Kidney epithelial cell (primary cell): ENCODE results near the gene GGA1. TPM values are rescaled to one million over a fixed set of nuclear protein-coding genes. Genes with fewer than 3 reads are reported as not detected.
A peak's percentile ranks its signal among the peaks of the same experiment; 100 is the strongest.

ENCODE experiments used
- DNase-seq: peaks from one replicate; pipeline ENCODE4 v3.0.0-alpha.2; 2010; ENCODE audit warnings: low read depth
- H3K27me3 ChIP-seq: 2 replicates; pipeline ENCODE4 v1.6.0; 2011; ENCODE audit warnings: low read length; ENCODE audit not compliant: control insufficient read depth, insufficient read depth
- H3K36me3 ChIP-seq: 2 replicates; pipeline ENCODE4 v1.5.1; 2011; ENCODE audit warnings: low read length; ENCODE audit not compliant: control insufficient read depth, insufficient read depth
- H3K4me3 ChIP-seq: 2 replicates; pipeline ENCODE4 v1.5.1; 2011; ENCODE audit warnings: low read depth, mild to moderate bottlenecking, control low read depth, low read length
- total RNA-seq: library from RNA; depleted of rRNA; stranded (reverse); fragments of >200 nt; gene quantifications from 2 replicates; pipeline ENCODE4 v1.2.3, GENCODE V29; 2015
- TF ChIP-seq, protein P1 (sequence below): IDR thresholded peaks from 2 replicates; pipeline ENCODE4 v1.5.1; 2011; ENCODE audit warnings: mild to moderate bottlenecking, moderate library complexity, low read length, control low read depth, inconsistent platforms; ENCODE audit not compliant: insufficient read depth, poor library complexity, severe bottlenecking

Gene GGA1
- total RNA-seq, 1 donor from 2014 or later = 65.9 TPM

DNA sequence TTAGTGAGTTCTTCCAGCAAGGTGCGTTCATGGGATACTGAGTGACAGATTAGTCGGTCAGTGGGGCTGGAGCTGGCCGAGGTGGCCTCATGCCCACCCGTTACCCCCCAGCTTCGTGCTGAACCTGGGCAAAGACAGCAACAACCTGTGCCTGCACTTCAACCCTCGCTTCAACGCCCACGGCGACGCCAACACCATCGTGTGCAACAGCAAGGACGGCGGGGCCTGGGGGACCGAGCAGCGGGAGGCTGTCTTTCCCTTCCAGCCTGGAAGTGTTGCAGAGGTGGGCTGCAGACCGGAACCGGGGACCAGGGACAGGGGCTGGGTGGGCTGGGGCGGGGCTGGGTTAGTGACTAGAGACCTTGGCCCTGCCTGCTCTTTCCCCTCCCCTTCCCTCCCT lies 69.7 kb downstream of the GGA1 start:
- Histone ChIP-seq H3K36me3 (peaks cover 2% of the 10 kb centered on the region), H3K27me3 (no peaks in the 10 kb centered on the region), H3K4me3 (peak overlapping the region; percentile 19)
- DNase-seq = no peak
- TF ChIP-seq, protein P1, sequence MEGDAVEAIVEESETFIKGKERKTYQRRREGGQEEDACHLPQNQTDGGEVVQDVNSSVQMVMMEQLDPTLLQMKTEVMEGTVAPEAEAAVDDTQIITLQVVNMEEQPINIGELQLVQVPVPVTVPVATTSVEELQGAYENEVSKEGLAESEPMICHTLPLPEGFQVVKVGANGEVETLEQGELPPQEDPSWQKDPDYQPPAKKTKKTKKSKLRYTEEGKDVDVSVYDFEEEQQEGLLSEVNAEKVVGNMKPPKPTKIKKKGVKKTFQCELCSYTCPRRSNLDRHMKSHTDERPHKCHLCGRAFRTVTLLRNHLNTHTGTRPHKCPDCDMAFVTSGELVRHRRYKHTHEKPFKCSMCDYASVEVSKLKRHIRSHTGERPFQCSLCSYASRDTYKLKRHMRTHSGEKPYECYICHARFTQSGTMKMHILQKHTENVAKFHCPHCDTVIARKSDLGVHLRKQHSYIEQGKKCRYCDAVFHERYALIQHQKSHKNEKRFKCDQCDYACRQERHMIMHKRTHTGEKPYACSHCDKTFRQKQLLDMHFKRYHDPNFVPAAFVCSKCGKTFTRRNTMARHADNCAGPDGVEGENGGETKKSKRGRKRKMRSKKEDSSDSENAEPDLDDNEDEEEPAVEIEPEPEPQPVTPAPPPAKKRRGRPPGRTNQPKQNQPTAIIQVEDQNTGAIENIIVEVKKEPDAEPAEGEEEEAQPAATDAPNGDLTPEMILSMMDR = no peak

DNA sequence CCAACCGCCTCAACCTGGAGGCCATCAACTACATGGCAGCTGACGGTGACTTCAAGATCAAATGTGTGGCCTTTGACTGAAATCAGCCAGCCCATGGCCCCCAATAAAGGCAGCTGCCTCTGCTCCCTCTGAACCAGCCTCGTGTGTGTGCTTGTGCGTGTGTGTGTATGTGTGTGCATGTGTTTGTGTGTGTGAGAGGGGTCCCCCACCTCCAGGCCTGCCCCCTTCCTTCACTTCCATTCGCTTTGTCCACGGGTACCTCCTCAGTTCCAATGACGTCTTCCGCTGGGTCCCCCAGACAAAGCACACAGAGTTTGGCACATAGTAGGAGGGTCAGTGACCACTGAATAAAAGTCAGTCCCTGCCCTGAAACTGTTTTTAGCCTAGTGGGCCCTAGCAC lies 71.0 kb downstream of the GGA1 start:
- DNase-seq = no peak
- Histone ChIP-seq H3K4me3 (no peak overlapping the region), H3K27me3 (no peaks in the 10 kb centered on the region), H3K36me3 (peaks cover 2% of the 10 kb centered on the region)
- TF ChIP-seq, protein P1 = no peak

DNA sequence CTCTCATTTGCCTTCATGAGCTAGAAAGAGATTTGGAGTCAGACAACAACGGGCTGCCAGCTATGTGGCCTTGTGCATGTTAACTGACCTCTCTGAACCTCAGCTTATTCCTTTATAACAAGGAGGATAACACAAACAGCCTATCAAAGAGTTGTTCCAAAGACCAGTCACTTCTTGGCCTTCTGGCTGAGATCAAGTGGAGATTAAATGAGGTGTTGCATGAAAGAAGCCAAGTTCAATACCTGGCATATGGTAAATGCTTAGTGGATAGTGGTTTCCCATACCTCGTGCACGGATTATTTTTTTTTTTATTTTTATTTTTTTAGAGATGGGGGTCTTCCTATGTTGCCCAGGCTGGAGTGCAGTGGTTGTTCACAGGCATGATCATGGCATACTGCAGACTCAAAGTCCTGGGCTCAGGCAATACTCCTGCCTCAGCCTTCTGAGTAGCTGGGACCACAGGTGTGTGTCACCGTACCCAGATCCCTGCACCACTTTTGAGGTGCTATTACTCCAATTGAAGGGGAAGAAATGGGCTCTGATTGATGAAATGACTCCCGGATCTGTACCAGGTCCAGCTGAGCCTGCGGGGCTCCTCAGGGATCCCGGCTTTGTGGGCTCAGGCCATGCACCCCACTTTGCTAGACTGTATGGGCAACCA lies 71.7 kb downstream of the GGA1 start:
- TF ChIP-seq, protein P1 = no peak
- no peak overlapping the region for H3K4me3 ChIP-seq
- no peak for DNase-seq
- H3K27me3 ChIP-seq = no peaks in the 10 kb centered on the region
- H3K36me3 ChIP-seq = peaks cover 2% of the 10 kb centered on the region

DNA sequence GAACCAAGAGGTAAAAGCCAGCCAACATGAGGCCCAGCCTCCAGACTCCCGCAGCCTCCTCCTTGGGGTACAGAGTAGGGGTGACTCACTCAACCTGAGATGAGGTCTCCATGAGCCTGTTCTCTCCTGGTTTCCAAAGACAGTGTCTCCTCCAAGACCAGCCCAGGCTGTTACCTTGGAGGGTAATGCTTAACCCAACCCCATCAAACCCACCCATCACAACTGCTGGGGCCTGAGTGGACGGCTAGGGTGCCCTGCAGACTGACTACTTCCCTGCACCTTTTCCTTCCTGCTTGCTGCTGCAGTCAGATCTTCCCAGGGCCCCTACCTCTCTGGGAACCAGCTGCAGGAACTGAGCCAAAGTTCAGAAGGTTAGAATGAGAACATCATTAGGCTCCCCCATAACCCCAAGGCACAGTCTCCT lies 72.4 kb downstream of the GGA1 start:
- Histone ChIP-seq H3K4me3 (no peak overlapping the region), H3K27me3 (no peaks in the 10 kb centered on the region), H3K36me3 (peaks cover 2% of the 10 kb centered on the region)
- TF ChIP-seq, protein P1 = no peak
- DNase-seq = no peak

DNA sequence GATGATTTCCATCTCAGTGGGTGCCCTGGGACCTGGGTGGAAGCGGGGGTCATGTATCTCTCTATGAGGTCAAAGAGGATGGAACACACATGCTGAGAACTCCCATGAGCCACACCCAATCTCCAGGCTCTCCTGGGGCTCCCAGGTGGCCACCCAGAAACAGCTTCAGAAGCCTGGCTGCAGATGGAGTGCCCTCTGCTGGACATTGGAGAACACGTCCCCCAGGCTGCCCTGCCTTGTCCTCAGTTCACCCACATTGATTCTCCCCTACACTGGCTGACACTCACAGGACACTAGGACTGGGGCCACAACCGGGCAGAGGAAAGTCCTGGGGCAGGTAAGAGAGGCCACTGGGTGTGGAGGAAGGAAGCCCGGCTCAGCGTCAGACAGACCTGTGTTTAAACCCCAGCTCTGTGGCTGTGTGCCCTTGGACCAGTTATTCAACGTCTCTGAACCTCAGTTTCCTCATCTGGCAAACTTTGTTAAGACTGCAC lies 73.0 kb downstream of the GGA1 start:
- DNase-seq = no peak
- Histone ChIP-seq H3K27me3 (no peaks in the 10 kb centered on the region), H3K4me3 (no peak overlapping the region), H3K36me3 (peaks cover 2% of the 10 kb centered on the region)
- TF ChIP-seq, protein P1 = peak; percentile 95

Other genes with a start within 250 kb of the GGA1 start
- 0.82 and 0.96 TPM in 2 replicates for gene ELFN2, start 181.4 kb upstream of the GGA1 start, total RNA-seq
- gene MFNG, start 122.5 kb upstream of the GGA1 start, total RNA-seq = 0.54 and 1.2 TPM in 2 replicates
- 64.0 and 71.3 TPM in 2 replicates for gene CARD10, start 89.4 kb upstream of the GGA1 start, total RNA-seq
- 98.1 and 150 TPM in 2 replicates for gene CDC42EP1, start 48.4 kb upstream of the GGA1 start, total RNA-seq
- not detected in 2 replicates for gene LGALS2, start 28.7 kb upstream of the GGA1 start, total RNA-seq
- gene SH3BP1, start 30.8 kb downstream of the GGA1 start, total RNA-seq = 5.0 and 10.4 TPM in 2 replicates
- gene PDXP, start 49.9 kb downstream of the GGA1 start, total RNA-seq = 13.3 and 14.3 TPM in 2 replicates
- gene LGALS1, start 66.8 kb downstream of the GGA1 start, total RNA-seq = 500 and 806 TPM in 2 replicates
- gene NOL12, start 77.5 kb downstream of the GGA1 start, total RNA-seq = 46.2 and 59.0 TPM in 2 replicates
- gene TRIOBP, start 88.2 kb downstream of the GGA1 start, total RNA-seq = 62.8 and 68.9 TPM in 2 replicates
- 35.7 and 37.4 TPM in 2 replicates for gene GCAT, start 199.1 kb downstream of the GGA1 start, total RNA-seq
- gene GALR3, start 214.5 kb downstream of the GGA1 start, total RNA-seq = not detected in 2 replicates
- 28.6 and 45.0 TPM in 2 replicates for gene ANKRD54, start 235.5 kb downstream of the GGA1 start, total RNA-seq
- 439 and 469 TPM in 2 replicates for gene EIF3L, start 240.6 kb downstream of the GGA1 start, total RNA-seq